ENCODE results near the gene PEX14. TPM values are rescaled to one million over a fixed set of nuclear protein-coding genes. Genes with fewer than 3 reads are reported as not detected.

PEX14 gene
- total and polyA plus RNA-seq, 10 of the 15 experiments (the other 5 are each of a cell fraction or from before 2014, with no cell fraction given): 1.4 to 23.2 (median 12.0) TPM

DNA sequence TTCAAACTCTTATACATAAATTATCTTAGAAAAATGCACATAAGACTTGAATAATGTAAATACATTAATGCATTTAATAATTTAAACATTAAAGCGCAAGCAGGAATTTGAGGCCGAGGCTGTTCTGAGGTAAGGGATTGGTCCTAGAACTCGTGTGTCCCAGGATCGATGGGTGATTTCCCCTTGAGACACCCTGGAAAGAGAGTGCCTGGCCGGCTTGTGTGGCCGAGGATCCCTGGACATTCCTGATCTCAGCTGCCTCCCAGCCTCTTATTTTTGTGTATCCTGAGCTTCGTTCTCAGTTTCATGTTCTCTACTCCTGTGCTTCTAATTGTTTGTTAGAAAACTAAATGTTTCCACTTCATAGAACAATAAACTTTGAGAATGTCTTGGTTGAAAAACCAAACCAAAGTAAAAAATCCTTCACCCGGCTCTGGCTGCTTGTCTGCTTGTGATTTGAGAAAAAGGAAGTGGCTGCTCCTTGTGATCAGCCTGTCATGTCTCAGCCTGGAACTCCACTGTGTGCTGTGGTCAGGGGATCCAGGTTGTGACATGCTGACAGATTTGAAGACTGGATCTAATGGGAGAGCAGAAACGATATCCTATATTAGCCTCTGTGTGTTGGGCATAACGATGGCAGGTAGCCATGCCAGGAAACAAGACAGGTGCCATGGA lies 40.7 kb downstream of the PEX14 start (continued):
- TF ChIP-seq MEF2B (IDR thresholded peaks at IDR 0.05; ENCODE audit: partially characterized antibody, poor library complexity, severe bottlenecking) (no peak), RBBP5 (conservative IDR thresholded peaks at IDR 0.05) (no peak), IKZF2 (IDR thresholded peaks at IDR 0.05) (peak; percentile 21 to 44; a peak in 1 of 4 replicates), BMI1 (IDR thresholded peaks at IDR 0.05; ENCODE audit: borderline replicate concordance) (no peak), NFYB (IDR thresholded peaks at IDR 0.05; ENCODE audit: insufficient read depth, low read depth, low read length) (no peak)
- TF ChIP-seq, protein P1, sequence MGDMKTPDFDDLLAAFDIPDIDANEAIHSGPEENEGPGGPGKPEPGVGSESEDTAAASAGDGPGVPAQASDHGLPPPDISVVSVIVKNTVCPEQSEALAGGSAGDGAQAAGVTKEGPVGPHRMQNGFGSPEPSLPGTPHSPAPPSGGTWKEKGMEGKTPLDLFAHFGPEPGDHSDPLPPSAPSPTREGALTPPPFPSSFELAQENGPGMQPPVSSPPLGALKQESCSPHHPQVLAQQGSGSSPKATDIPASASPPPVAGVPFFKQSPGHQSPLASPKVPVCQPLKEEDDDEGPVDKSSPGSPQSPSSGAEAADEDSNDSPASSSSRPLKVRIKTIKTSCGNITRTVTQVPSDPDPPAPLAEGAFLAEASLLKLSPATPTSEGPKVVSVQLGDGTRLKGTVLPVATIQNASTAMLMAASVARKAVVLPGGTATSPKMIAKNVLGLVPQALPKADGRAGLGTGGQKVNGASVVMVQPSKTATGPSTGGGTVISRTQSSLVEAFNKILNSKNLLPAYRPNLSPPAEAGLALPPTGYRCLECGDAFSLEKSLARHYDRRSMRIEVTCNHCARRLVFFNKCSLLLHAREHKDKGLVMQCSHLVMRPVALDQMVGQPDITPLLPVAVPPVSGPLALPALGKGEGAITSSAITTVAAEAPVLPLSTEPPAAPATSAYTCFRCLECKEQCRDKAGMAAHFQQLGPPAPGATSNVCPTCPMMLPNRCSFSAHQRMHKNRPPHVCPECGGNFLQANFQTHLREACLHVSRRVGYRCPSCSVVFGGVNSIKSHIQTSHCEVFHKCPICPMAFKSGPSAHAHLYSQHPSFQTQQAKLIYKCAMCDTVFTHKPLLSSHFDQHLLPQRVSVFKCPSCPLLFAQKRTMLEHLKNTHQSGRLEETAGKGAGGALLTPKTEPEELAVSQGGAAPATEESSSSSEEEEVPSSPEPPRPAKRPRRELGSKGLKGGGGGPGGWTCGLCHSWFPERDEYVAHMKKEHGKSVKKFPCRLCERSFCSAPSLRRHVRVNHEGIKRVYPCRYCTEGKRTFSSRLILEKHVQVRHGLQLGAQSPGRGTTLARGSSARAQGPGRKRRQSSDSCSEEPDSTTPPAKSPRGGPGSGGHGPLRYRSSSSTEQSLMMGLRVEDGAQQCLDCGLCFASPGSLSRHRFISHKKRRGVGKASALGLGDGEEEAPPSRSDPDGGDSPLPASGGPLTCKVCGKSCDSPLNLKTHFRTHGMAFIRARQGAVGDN (IDR thresholded peaks at IDR 0.05): peak; percentile 57; the same call in 1 of the 2 replicates
- TF ChIP-seq, protein P2, sequence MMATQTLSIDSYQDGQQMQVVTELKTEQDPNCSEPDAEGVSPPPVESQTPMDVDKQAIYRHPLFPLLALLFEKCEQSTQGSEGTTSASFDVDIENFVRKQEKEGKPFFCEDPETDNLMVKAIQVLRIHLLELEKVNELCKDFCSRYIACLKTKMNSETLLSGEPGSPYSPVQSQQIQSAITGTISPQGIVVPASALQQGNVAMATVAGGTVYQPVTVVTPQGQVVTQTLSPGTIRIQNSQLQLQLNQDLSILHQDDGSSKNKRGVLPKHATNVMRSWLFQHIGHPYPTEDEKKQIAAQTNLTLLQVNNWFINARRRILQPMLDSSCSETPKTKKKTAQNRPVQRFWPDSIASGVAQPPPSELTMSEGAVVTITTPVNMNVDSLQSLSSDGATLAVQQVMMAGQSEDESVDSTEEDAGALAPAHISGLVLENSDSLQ (IDR thresholded peaks at IDR 0.05): peak; percentile 59; the same call in 1 of the 2 replicates
- TF ChIP-seq, protein P3, sequence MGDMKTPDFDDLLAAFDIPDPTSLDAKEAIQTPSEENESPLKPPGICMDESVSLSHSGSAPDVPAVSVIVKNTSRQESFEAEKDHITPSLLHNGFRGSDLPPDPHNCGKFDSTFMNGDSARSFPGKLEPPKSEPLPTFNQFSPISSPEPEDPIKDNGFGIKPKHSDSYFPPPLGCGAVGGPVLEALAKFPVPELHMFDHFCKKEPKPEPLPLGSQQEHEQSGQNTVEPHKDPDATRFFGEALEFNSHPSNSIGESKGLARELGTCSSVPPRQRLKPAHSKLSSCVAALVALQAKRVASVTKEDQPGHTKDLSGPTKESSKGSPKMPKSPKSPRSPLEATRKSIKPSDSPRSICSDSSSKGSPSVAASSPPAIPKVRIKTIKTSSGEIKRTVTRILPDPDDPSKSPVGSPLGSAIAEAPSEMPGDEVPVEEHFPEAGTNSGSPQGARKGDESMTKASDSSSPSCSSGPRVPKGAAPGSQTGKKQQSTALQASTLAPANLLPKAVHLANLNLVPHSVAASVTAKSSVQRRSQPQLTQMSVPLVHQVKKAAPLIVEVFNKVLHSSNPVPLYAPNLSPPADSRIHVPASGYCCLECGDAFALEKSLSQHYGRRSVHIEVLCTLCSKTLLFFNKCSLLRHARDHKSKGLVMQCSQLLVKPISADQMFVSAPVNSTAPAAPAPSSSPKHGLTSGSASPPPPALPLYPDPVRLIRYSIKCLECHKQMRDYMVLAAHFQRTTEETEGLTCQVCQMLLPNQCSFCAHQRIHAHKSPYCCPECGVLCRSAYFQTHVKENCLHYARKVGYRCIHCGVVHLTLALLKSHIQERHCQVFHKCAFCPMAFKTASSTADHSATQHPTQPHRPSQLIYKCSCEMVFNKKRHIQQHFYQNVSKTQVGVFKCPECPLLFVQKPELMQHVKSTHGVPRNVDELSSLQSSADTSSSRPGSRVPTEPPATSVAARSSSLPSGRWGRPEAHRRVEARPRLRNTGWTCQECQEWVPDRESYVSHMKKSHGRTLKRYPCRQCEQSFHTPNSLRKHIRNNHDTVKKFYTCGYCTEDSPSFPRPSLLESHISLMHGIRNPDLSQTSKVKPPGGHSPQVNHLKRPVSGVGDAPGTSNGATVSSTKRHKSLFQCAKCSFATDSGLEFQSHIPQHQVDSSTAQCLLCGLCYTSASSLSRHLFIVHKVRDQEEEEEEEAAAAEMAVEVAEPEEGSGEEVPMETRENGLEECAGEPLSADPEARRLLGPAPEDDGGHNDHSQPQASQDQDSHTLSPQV (IDR thresholded peaks at IDR 0.05): no peak
- TF ChIP-seq, protein P4, sequence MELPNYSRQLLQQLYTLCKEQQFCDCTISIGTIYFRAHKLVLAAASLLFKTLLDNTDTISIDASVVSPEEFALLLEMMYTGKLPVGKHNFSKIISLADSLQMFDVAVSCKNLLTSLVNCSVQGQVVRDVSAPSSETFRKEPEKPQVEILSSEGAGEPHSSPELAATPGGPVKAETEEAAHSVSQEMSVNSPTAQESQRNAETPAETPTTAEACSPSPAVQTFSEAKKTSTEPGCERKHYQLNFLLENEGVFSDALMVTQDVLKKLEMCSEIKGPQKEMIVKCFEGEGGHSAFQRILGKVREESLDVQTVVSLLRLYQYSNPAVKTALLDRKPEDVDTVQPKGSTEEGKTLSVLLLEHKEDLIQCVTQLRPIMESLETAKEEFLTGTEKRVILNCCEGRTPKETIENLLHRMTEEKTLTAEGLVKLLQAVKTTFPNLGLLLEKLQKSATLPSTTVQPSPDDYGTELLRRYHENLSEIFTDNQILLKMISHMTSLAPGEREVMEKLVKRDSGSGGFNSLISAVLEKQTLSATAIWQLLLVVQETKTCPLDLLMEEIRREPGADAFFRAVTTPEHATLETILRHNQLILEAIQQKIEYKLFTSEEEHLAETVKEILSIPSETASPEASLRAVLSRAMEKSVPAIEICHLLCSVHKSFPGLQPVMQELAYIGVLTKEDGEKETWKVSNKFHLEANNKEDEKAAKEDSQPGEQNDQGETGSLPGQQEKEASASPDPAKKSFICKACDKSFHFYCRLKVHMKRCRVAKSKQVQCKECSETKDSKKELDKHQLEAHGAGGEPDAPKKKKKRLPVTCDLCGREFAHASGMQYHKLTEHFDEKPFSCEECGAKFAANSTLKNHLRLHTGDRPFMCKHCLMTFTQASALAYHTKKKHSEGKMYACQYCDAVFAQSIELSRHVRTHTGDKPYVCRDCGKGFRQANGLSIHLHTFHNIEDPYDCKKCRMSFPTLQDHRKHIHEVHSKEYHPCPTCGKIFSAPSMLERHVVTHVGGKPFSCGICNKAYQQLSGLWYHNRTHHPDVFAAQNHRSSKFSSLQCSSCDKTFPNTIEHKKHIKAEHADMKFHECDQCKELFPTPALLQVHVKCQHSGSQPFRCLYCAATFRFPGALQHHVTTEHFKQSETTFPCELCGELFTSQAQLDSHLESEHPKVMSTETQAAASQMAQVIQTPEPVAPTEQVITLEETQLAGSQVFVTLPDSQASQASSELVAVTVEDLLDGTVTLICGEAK (IDR thresholded peaks at IDR 0.05; ENCODE audit: borderline replicate concordance): no peak
